Thyroid gland (tissue), 4 donors: ENCODE data around the gene ARRDC4. TPM values are rescaled to one million over a fixed set of nuclear protein-coding genes. Genes with fewer than 3 reads are reported as not detected.
"Not testable (repeated sequence)": the region's sequence is repeated elsewhere in the genome, so short reads cannot be mapped to it uniquely, and the experiment has no call there.

Experiments
- DNase-seq, 2 donors: peaks; one replicate each; pipeline ENCODE4 v3.0.0-alpha.2; 2019
- H3K27ac ChIP-seq, 3 donors: fragments of 200-600 bp; sonication (generic); 1 replicate in 2 of 3; 2 replicates in 1 of 3; pipeline ENCODE4 v1.5.1; 2016 to 2019; ENCODE audit warnings: mild to moderate bottlenecking in 1 of 3, moderate library complexity in 1 of 3
- H3K27me3 ChIP-seq: fragments of 200-600 bp; sonication (generic); one replicate; pipeline ENCODE4 v1.5.1; 2019
- H3K36me3 ChIP-seq, 2 donors: fragments of 200-600 bp; sonication (generic); one replicate each; pipeline ENCODE4 v1.5.1; 2016 to 2019
- H3K4me1 ChIP-seq, 2 donors: fragments of 200-600 bp; sonication (generic); one replicate each; pipeline ENCODE4 v1.5.1; 2017 to 2019
- H3K4me3 ChIP-seq, 3 donors: fragments of 200-600 bp; sonication (generic); replicated peaks in 1 of 3; 1 replicate in 2 of 3; 2 replicates in 1 of 3; pipeline ENCODE4 v1.5.1; 2016; ENCODE audit warnings: mild to moderate bottlenecking in 1 of 3
- H3K9me3 ChIP-seq: fragments of 200-600 bp; sonication (generic); one replicate; pipeline ENCODE4 v1.5.1; 2017
- POLR2A ChIP-seq, 2 donors: fragments of 450-650 bp; IDR thresholded peaks; one replicate each; pipeline ENCODE4 v1.6.1; 2017; ENCODE audit warnings: antibody characterized with exemption in 2 of 2, mild to moderate bottlenecking in 2 of 2, moderate library complexity in 1 of 2
- WGBS, 2 donors: methylation state at CpG; one replicate each; pipeline ENCODE4 v1.1.5; 2017; 5-methylcytosine and 5-hydroxymethylcytosine counted together
- intact Hi-C: fragments of 100-400 bp; cut with DNase I; formaldehyde crosslinking; loops from one replicate; pipeline ENCODE4 v1.15.1; 2023
- total RNA-seq, 4 donors: library from RNA; depleted of rRNA; stranded (reverse); fragments of >200 nt; gene quantifications; one replicate each; pipeline ENCODE4 v1.2.3, GENCODE V29; 2016
- TF ChIP-seq, protein P1 (sequence below), 6 experiments: fragments of 200-600 bp in 3 of 6; fragments of 450-650 bp in 3 of 6; sonication (generic) in 3 of 6; IDR thresholded peaks; one replicate each; pipeline ENCODE4 v1.5.1; 2016 to 2019; ENCODE audit warnings: antibody characterized with exemption in 6 of 6, mild to moderate bottlenecking in 2 of 6, inconsistent platforms in 1 of 6, moderate library complexity in 1 of 6

The ARRDC4 gene
- total RNA-seq, 4 donors from 2014 or later = 32.1 to 81.7 (median 45.1) TPM

GRCh38 chr15:97979140-97979520, 18.6 kb downstream of the ARRDC4 start:
- Histone ChIP-seq H3K27me3 (no peaks in the 10 kb centered on the region), H3K27ac (peak overlapping the region in 1 of 3 donors; percentile 29), H3K9me3 (no peaks in the 10 kb centered on the region), H3K4me3 (no peak overlapping the region), H3K4me1 (peaks cover 0 to 15% of the 10 kb centered on the region in 2 donors), H3K36me3 (peaks cover 0 to 2% of the 10 kb centered on the region in 2 donors)
- no peak for DNase-seq
- TF ChIP-seq, protein P1, sequence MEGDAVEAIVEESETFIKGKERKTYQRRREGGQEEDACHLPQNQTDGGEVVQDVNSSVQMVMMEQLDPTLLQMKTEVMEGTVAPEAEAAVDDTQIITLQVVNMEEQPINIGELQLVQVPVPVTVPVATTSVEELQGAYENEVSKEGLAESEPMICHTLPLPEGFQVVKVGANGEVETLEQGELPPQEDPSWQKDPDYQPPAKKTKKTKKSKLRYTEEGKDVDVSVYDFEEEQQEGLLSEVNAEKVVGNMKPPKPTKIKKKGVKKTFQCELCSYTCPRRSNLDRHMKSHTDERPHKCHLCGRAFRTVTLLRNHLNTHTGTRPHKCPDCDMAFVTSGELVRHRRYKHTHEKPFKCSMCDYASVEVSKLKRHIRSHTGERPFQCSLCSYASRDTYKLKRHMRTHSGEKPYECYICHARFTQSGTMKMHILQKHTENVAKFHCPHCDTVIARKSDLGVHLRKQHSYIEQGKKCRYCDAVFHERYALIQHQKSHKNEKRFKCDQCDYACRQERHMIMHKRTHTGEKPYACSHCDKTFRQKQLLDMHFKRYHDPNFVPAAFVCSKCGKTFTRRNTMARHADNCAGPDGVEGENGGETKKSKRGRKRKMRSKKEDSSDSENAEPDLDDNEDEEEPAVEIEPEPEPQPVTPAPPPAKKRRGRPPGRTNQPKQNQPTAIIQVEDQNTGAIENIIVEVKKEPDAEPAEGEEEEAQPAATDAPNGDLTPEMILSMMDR (IDR thresholded peaks at IDR 0.05) = no peak
- no peak for TF ChIP-seq POLR2A (IDR thresholded peaks at IDR 0.05)
- 94 to 98% methylated on average over 2 of the region's 2 CpGs for WGBS, 2 donors
- intact Hi-C loops = no loop called here

- intact Hi-C loops = no loop called here
- Histone ChIP-seq H3K9me3 (no peaks in the 10 kb centered on the region), H3K4me1 (peaks cover 0 to 15% of the 10 kb centered on the region in 2 donors), H3K36me3 (no peaks in the 10 kb centered on the region), H3K4me3 (no peak overlapping the region), H3K27me3 (no peaks in the 10 kb centered on the region), H3K27ac (no peak overlapping the region)
- DNase-seq = no peak
- TF ChIP-seq, protein P1 (IDR thresholded peaks at IDR 0.05) = no peak
- no peak for TF ChIP-seq POLR2A (IDR thresholded peaks at IDR 0.05)
- 78 to 83% methylated on average over 3 of the region's 3 CpGs for WGBS, 2 donors
Observed at GRCh38 chr15:97981058-97981457, 20.6 kb downstream of the ARRDC4 start.

GRCh38 chr15:97981758-97982157, 21.3 kb downstream of the ARRDC4 start:
- 81 to 86% methylated on average over 1 of the region's 1 CpG for WGBS, 2 donors
- Histone ChIP-seq H3K4me1 (peaks cover 0 to 15% of the 10 kb centered on the region in 2 donors), H3K36me3 (no peaks in the 10 kb centered on the region), H3K27me3 (no peaks in the 10 kb centered on the region), H3K27ac (no peak overlapping the region), H3K4me3 (no peak overlapping the region), H3K9me3 (no peaks in the 10 kb centered on the region)
- TF ChIP-seq POLR2A (IDR thresholded peaks at IDR 0.05) = no peak
- TF ChIP-seq, protein P1 (IDR thresholded peaks at IDR 0.05) = no peak
- DNase-seq = no peak
- intact Hi-C loops = no loop called here

DNA sequence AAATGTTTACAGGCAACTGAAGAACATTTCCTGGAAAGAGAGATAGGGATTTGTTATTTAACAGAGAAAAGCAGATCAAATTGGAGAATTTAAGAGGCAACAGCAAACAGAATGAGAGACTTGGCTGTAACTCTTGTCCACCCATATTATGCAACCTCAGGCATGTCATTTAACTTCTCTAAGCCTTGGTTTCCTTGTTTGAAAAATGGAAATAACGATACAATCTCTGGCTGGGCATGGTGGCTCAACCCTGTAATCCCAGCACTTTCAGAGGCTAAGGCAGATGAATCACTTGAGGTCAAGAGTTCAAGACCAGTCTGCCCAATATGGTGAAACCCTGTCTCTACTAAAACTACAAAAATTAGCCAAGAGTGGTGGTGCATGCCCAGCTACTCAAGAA, 23.7 kb downstream of the ARRDC4 start:
- no peaks in the 10 kb centered on the region for H3K36me3 ChIP-seq
- H3K27ac ChIP-seq = no peak overlapping the region
- intact Hi-C loops = no loop called here
- no peak for TF ChIP-seq POLR2A (IDR thresholded peaks at IDR 0.05)
- TF ChIP-seq, protein P1 (IDR thresholded peaks at IDR 0.05) = no peak
- no peak for DNase-seq
- peaks cover 0 to under 1% of the 10 kb centered on the region in 2 donors for H3K4me1 ChIP-seq
- 76 to 83% methylated on average over 1 of the region's 1 CpG for WGBS, 2 donors
- H3K4me3 ChIP-seq = no peak overlapping the region
- no peaks in the 10 kb centered on the region for H3K27me3 ChIP-seq
- H3K9me3 ChIP-seq = no peaks in the 10 kb centered on the region

DNA sequence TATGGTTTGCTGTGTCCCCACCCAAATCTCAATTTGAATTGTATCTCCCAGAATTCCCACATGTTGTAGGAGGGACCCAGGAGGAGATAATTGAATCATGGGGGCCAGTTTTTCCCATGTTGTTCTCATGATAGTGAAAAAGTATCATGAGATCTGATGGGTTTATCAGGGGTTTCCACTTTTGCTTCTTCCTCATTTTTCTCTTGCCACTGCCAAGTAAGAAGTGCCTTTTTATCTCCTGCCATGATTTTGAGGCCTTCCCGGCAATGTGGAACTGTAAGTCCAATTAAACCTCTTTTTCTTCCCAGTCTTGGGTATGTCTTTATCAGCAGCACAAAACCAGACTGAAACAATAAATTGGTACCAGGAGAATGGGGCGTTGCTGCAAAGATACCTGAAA, 25.5 kb downstream of the ARRDC4 start:
- 84 to 90% methylated on average over 2 of the region's 2 CpGs for WGBS, 2 donors
- H3K27me3 ChIP-seq, H3K27ac ChIP-seq, H3K9me3 ChIP-seq, H3K36me3 ChIP-seq, H3K4me3 ChIP-seq, H3K4me1 ChIP-seq, DNase-seq, intact Hi-C loops: not testable (repeated sequence)

DNA sequence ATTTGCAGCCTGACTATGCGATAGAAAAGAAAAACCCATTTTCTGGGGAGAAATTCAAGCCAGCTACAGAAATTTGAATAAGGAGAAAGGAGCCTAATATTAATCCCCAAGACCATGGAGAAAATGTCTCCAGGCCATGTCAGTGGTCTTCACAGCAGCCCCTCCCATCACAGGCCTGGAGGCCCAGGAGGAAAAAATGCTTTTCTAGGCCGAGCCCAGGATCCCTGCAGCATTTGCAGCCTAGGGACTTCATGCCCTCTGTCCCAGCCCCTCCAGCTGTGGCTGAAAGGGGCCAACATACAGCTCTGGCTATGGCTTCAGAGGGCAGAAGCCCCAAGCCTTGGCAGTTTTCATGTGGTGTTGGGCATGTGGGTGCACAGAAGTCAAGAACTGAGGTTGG, 26.3 kb downstream of the ARRDC4 start:
- TF ChIP-seq POLR2A (IDR thresholded peaks at IDR 0.05) = no peak
- TF ChIP-seq, protein P1 (IDR thresholded peaks at IDR 0.05) = no peak
- WGBS, 2 donors = 91 to 94% methylated on average over 2 of the region's 2 CpGs
- Histone ChIP-seq H3K27me3 (no peaks in the 10 kb centered on the region), H3K36me3 (no peaks in the 10 kb centered on the region), H3K4me1 (no peaks in the 10 kb centered on the region), H3K4me3 (no peak overlapping the region), H3K9me3 (no peaks in the 10 kb centered on the region), H3K27ac (no peak overlapping the region)
- DNase-seq = no peak
- intact Hi-C loops = no loop called here
